ENCODE data around the gene MISP3. TPM values are rescaled to one million over a fixed set of nuclear protein-coding genes. Genes with fewer than 3 reads are reported as not detected.
A peak's percentile ranks its signal among the peaks of the same experiment; 100 is the strongest.

MISP3 gene
- total RNA-seq, 1 experiment from 2014 or later: 3.2 TPM

- TF ChIP-seq CTCF (IDR thresholded peaks at IDR 0.05): peak; percentile 87
- no peak for TF ChIP-seq NFATC4 (CRISPR knock-in tag; IDR thresholded peaks at IDR 0.05)
- TF ChIP-seq HMGXB4 (CRISPR knock-in tag; IDR thresholded peaks at IDR 0.05): no peak
- TF ChIP-seq, protein P1, sequence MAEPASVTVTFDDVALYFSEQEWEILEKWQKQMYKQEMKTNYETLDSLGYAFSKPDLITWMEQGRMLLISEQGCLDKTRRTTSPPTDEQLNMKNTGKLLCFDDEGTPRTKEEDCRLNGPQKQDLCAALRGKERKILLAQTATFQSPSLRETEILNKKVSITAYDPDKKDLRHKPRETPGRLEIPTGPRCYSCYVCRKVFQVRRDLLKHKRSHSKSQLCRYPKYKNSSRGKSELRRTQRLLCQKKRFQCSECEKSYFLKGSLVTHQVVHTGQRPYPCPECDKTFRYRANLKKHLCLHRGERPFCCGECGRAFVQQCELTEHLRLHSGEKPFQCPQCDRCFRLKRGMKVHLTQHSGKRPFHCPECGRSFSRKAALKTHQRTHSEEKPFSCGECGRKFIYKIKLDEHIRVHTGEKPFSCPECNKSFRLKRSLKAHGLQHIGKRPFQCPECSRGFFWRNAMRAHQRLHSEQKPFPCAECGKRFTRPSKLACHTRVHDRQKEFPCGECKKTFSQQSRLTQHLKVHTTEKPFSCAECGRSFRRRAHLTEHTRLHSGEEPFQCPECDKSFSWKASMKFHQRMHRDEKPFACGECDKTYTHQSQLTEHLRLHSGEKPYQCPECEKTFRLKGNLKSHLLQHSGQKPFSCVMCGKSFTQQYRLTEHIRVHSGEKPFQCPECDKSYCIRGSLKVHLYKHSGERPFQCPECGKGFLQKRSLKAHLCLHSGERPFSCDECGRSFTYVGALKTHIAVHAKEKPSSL (CRISPR knock-in tag; conservative IDR thresholded peaks at IDR 0.05): no peak
- TF ChIP-seq ATF6 (CRISPR knock-in tag; IDR thresholded peaks at IDR 0.05): no peak
- TF ChIP-seq MLX (CRISPR knock-in tag; IDR thresholded peaks at IDR 0.05): no peak
Measured at GRCh38 chr19:14059093-14059480, 13.5 kb upstream of the MISP3 start (continued).

DNA sequence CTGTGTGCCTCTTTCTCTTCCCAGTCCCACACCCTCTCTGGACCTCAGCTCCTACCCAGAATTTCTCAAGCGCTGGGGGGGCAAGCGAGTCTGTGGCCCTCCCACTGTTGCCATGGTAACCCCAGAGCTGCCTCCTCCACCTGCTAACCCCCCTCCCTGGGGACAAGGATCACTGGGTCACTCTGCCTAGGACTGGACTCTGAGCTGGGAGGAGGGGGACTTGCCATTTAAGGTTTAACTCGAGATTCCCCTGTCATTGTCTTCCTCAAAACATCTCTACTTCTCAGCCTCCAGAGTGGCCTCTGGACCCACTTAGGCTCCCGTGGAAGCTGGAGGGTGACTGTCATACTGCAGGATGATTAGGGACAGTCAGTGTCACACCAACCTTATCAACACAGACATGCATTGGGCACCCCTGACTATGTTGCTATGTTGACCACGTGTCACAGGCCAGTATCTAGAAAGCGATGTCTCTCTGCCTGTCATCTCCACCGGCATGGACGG lies 12.9 kb upstream of the MISP3 start:
- H3K9me3 Mint-ChIP-seq: no peaks in the 10 kb centered on the region
- no peak overlapping the region for H3K27ac Mint-ChIP-seq
- ATAC-seq (no peak), DNase-seq (ENCODE audit: low spot score) (no peak)
- H3K4me3 Mint-ChIP-seq: no peak overlapping the region
- POLR2A ChIA-PET: no interaction called here
- CTCF ChIA-PET: interaction anchor here (0.8 to 7.8 kb wide), 26 partner anchors 12 to 347 kb away, joined by 3 to 187 read pairs (median 6); partner anchors contain the start of genes ASF1B, CC2D1A, DCAF15 and IL27RA
- peaks cover 32% of the 10 kb centered on the region for H3K27me3 Mint-ChIP-seq (ENCODE audit: low read depth)
- H3K4me1 Mint-ChIP-seq: peaks cover 16% of the 10 kb centered on the region
- H3K36me3 Mint-ChIP-seq: no peaks in the 10 kb centered on the region
- no peak for TF ChIP-seq ATF1 (CRISPR knock-in tag; IDR thresholded peaks at IDR 0.05)
- TF ChIP-seq TCF7 (CRISPR knock-in tag; IDR thresholded peaks at IDR 0.05; ENCODE audit: low read depth): no peak
- TF ChIP-seq, protein P1 (CRISPR knock-in tag; conservative IDR thresholded peaks at IDR 0.05): no peak
- no peak for TF ChIP-seq ZNF317 (CRISPR knock-in tag; IDR thresholded peaks at IDR 0.05; ENCODE audit: borderline replicate concordance, low read depth)
- TF ChIP-seq SMAD4 (CRISPR knock-in tag; IDR thresholded peaks at IDR 0.05): no peak
- TF ChIP-seq ZBTB21 (CRISPR knock-in tag; IDR thresholded peaks at IDR 0.05; ENCODE audit: borderline replicate concordance): no peak
- TF ChIP-seq, protein P2, sequence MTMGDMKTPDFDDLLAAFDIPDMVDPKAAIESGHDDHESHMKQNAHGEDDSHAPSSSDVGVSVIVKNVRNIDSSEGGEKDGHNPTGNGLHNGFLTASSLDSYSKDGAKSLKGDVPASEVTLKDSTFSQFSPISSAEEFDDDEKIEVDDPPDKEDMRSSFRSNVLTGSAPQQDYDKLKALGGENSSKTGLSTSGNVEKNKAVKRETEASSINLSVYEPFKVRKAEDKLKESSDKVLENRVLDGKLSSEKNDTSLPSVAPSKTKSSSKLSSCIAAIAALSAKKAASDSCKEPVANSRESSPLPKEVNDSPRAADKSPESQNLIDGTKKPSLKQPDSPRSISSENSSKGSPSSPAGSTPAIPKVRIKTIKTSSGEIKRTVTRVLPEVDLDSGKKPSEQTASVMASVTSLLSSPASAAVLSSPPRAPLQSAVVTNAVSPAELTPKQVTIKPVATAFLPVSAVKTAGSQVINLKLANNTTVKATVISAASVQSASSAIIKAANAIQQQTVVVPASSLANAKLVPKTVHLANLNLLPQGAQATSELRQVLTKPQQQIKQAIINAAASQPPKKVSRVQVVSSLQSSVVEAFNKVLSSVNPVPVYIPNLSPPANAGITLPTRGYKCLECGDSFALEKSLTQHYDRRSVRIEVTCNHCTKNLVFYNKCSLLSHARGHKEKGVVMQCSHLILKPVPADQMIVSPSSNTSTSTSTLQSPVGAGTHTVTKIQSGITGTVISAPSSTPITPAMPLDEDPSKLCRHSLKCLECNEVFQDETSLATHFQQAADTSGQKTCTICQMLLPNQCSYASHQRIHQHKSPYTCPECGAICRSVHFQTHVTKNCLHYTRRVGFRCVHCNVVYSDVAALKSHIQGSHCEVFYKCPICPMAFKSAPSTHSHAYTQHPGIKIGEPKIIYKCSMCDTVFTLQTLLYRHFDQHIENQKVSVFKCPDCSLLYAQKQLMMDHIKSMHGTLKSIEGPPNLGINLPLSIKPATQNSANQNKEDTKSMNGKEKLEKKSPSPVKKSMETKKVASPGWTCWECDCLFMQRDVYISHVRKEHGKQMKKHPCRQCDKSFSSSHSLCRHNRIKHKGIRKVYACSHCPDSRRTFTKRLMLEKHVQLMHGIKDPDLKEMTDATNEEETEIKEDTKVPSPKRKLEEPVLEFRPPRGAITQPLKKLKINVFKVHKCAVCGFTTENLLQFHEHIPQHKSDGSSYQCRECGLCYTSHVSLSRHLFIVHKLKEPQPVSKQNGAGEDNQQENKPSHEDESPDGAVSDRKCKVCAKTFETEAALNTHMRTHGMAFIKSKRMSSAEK (CRISPR knock-in tag; IDR thresholded peaks at IDR 0.05; ENCODE audit: borderline replicate concordance): no peak
- TF ChIP-seq, protein P3, sequence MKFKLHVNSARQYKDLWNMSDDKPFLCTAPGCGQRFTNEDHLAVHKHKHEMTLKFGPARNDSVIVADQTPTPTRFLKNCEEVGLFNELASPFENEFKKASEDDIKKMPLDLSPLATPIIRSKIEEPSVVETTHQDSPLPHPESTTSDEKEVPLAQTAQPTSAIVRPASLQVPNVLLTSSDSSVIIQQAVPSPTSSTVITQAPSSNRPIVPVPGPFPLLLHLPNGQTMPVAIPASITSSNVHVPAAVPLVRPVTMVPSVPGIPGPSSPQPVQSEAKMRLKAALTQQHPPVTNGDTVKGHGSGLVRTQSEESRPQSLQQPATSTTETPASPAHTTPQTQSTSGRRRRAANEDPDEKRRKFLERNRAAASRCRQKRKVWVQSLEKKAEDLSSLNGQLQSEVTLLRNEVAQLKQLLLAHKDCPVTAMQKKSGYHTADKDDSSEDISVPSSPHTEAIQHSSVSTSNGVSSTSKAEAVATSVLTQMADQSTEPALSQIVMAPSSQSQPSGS (CRISPR knock-in tag; IDR thresholded peaks at IDR 0.05; ENCODE audit: borderline replicate concordance, low read depth): no peak
- no peak for TF ChIP-seq ESRRA (CRISPR knock-in tag; IDR thresholded peaks at IDR 0.05; ENCODE audit: borderline replicate concordance)
